UCSD-AML1 (cell line): ENCODE results near the gene MAST2.
"Not testable (repeated sequence)": the region's sequence is repeated elsewhere in the genome, so short reads cannot be mapped to it uniquely, and the experiment has no call there.

Experiments used
- DNase-seq: peaks from one replicate; lab custom pipeline; 2025; ENCODE audit not compliant: unreplicated experiment; lab: John Stamatoyannopoulos, UW

MAST2 gene

GRCh38 chr1:45930258-45931150, 127.1 kb downstream of the MAST2 start:
- no peak for DNase-seq

DNA sequence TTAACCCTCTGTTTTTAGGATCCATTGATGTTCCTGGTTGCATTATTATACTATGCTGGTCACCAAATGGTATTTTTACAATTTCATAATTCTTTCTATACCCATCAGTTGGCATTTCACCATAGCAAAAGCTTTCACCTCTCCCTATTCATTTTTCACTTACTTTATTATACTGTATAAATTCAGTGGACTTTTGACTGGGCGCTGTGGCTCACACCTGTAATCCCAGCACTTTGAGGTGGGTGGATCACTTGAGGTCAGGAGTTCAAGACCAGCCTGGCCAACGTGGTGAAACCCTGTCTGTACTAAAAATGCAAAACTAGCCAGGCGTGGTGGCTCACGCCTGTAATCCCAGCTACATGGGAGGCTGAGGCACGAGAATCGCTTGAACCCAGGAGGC, 128.8 kb downstream of the MAST2 start:
- not testable (repeated sequence) for DNase-seq

GRCh38 chr1:45934947-45935346, 131.5 kb downstream of the MAST2 start:
- no peak for DNase-seq

DNA sequence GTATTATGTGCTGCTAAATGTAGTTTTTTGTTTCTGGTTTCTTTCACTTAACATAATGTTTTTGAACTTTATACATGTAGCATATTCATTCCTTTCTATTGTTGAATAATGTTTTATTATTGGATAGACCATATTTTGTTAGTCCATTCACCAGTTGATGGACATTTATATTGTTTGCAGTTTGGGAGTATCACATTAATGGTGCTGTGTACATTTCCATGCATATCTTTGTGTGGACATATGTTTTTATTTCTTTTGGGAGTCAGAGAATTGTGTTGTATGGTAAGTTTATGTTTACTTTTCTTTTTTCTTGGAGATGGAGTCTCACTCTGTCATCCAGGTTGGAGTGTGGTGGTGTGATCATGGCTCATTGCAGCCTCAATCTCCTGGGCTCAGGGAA, 134.6 kb downstream of the MAST2 start:
- no peak for DNase-seq

DNA sequence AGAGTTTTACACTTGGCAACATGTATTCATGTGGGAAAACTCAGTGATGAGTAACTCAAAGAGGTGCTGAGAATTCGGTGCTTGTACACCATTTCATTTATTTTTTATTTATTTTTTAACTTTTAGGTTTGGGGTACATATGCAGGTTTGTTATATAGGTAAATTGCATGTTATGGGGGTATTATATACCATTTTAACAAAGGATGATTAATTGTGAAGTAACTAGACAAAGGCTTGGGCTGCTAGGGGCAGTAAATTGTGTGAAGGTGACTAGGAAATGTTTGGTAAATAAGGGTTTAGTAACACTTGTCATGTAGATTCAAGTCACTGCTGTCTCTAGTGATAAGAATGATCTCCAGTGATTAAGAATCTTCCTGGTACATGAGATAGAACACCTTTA, 139.0 kb downstream of the MAST2 start:
- no peak for DNase-seq

DNA sequence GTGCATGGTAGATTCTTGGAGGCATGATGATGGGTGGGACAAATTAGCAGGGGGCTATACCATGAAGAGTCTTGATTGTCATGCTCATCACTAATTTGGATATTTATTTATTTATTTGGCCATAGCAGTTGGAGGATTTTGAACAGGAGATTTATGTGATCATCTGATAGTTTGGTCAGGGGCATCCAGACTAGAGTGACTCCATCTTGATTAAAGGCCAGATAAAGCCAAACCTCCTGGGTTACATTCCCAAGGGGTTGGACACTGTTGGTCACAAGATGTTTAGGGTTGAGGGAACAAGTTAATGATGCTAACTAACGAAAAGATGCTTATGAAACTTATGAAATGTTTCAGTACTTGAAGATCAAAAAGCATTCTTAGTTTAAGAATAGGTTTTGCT, 139.8 kb downstream of the MAST2 start:
- DNase-seq, result no peak

DNA sequence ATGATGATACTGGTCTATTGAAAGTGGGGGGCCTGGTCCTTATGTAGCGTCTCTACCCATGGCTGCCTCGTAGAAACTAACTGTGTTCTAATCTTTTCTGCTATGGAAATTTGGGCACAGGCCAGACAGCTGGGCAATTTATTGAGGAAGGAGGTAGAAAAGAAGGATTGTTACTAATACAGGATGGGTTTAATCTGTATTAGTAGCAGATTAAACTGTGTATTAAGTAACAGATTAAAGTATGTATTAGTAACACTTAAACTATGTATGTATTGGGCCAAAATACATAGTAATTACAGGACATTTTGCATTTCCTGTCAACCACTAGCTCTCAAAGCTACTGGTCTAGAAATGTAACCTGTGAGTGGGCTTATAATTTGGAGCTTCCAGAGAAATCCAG, 142.0 kb downstream of the MAST2 start:
- DNase-seq, result no peak

DNA sequence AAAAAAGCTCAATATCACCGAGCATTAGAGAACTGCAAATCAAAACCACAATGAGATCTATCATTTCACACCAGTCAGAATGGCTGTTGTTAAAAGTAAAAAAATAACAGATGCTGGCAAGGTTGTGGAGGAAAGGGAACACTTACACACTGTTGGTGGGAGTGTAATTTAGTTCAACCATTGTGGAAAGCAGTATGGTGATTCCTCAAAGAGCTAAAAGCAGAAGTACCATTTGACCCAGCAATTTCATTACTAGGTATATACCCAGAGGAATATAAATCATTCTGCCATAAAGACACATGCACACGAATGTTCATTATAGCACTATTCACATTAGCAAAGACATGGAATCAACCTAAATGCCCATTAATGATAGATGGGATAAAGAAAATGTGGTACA, 146.1 kb downstream of the MAST2 start:
- DNase-seq, result not testable (repeated sequence)

DNA sequence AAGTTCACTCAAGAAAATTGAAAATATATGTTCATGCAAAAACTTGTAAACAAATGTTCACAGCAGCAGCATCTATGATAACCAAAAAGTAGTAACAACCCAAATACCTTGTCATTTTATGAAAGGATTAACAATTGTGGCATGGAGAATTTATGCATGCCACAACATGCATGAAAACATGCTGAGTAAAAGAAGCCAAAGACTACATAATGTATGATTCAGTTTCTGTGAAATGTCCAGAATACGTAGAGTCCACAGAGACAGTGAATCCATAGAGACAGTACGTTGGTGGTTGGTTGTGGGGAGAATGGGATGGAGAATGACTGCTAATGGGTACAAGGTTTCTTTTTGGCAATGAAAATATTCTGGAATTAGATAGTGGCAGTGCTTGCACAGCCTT, 148.7 kb downstream of the MAST2 start:
- no peak for DNase-seq

GRCh38 chr1:45953934-45954847, 150.8 kb downstream of the MAST2 start:
- no peak for DNase-seq

DNA sequence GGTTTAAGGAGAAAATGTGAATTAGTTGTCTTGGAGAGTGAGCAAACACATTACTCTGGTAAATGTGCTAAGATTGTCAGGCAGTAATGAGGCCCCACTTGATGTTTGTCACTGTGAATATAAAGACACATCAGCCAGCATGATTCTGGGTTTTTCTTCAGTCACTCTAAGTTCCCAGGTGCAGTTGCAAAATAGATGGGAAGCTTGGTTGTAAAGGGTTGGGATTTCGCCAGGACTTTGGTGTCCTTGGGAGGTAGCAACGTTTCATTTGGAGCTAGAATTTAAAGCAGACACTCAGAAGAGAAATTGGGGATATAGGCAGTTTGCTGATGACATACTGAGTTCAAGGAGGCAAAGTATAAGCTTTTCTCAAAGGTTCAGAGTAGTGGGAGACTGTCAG, 154.3 kb downstream of the MAST2 start:
- DNase-seq, result no peak

DNA sequence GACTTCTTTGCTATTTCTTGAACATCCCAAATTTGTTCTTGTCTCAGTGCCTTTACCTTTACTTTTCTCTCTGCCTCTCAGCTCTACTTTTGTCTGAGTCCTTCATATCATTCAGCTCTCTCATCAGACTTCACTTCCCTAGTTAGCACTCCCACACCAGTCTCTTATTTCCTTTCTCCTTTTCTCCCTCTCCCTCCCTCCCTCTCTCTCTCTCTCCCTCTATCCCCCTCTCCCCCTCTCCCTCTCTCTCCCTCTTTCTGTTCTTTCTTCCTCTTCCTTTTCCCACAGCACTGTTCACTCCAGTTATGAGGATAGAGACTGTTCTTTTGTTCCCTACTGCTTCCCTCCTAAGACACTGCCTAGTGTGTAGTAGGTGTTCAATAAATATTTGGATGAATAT, 154.9 kb downstream of the MAST2 start:
- no peak for DNase-seq

DNA sequence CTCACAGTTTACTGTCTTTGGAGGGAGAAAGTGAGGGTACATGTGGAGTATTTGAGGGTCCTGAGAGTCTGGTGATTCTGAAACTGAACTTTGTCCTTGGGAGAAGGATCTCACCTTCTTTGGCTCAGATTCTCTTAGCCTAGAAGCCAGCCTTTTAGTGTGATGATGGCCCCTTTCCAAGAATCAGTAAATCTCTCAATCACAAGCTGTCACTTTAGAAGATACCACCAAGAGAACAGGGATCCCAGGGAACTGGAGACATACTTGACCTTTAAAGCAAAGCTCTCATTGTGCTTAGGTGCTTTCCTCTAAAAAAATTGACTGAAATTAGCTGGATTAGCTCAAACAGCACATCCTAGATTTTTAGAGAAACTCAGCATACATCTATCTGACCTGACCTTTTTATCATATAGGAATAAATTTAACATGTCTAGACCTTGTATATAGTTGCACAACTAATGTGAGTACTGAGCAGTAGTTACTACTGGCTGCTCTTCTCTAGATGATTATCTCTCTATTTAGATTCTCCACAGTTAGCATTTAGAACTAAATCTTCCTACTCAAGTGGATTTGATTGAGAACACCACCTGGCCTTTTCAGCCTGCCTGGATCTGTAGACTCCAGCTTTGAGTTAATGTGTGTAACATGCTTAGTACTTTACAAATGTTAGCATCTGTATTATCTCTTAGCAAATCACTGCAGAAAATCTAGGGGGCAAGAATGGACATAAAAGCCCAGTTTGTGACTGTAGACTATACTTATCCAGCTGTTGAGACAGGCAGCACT, 157.7 kb downstream of the MAST2 start:
- no peak for DNase-seq

DNA sequence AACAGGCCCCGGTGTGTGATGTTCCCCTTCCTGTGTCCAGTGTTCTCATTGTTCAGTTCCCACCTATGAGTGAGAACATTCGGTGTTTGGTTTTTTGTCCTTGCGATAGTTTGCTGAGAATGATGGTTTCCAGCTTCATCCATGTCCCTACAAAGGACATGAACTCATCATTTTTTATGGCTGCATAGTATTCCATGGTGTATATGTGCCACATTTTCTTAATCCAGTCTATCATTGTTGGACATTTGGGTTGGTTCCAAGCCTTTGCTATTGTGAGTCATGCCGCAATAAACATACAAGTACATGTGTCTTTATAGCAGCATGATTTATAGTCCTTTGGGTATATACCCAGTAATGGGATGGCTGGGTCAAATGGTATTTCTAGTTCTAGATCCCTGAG, 158.5 kb downstream of the MAST2 start:
- DNase-seq, result not testable (repeated sequence)

GRCh38 chr1:45968941-45969666, 165.7 kb downstream of the MAST2 start:
- no peak for DNase-seq

DNA sequence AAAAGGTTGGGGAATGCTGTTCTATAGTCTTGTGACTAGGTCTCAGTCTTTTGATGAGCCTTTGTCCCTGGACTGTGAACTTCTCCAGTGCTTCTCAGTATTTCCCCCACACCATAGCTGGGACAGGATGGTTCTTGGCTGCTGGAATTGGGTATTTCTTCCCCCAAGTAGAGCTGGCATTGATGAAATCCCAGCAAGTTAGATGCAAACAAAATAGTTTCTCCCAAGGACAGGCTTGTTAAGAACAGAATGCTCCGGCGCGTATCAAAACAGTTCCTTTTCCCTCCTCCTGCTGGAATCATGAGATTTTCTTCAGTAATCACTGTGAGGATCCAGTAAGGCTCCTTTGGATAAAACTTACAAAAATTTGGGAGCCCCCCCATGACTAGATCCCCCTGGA, 166.5 kb downstream of the MAST2 start:
- no peak for DNase-seq

- DNase-seq, result no peak
These were observed 167.9 kb downstream of the MAST2 start for GRCh38 chr1:45971335-45971734.

GRCh38 chr1:45971922-45972531, 168.6 kb downstream of the MAST2 start:
- DNase-seq, result no peak

- no peak for DNase-seq
These were observed 169.2 kb downstream of the MAST2 start for GRCh38 chr1:45972621-45973020.

DNA sequence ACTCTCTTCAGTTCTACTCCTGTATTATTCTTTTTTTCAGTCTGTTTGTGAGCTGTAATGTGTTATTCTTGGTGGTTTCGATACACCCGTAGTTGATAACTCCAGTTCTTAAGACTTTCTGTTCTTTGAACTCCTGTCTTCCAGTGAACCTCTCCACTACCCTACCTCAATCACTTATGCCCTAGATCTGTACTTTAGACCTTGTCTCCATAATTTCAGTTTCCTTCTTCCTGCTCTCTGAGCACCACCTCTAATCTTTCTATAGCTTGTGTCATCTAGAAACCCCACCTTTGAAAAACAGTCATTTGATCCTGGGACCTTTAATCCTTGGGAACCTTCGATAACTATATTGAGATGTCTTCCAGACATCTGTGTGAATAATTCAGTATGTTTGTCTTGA, 169.7 kb downstream of the MAST2 start:
- no peak for DNase-seq
